Activated CD4-positive, alpha-beta memory T cell treated with anti-CD3 and anti-CD28 coated beads, Interleukin-2, amount 10 ng/mL, durations not matched to agents 7 days and 5 days (primary cell): ENCODE data around the gene RAB37. TPM values are rescaled to one million over a fixed set of nuclear protein-coding genes. Genes with fewer than 3 reads are reported as not detected.

ENCODE experiments used
- CTCF ChIA-PET: fragments of 350-600 bp; sonication (Branson Sonifier 250); formaldehyde crosslinking; loops from one replicate; lab custom pipeline; 2021; ENCODE audit warnings: antibody characterized with exemption, inconsistent platforms; lab: Charles Lee
- POLR2A ChIA-PET: fragments of 350-600 bp; sonication (Branson Sonifier 250); formaldehyde crosslinking; loops from one replicate; lab custom pipeline; 2021; ENCODE audit warnings: antibody characterized with exemption; lab: Charles Lee
- DNase-seq: peaks from one replicate; pipeline ENCODE4 v3.0.0-alpha.2; 2020
- H3K27ac Mint-ChIP-seq: one replicate; pipeline ENCODE4 v1.8.0; 2021; ENCODE audit warnings: mild to moderate bottlenecking, mixed read lengths
- H3K27me3 Mint-ChIP-seq: one replicate; pipeline ENCODE4 v1.8.0; 2021; ENCODE audit warnings: mixed read lengths
- H3K36me3 Mint-ChIP-seq: one replicate; pipeline ENCODE4 v1.8.0; 2021; ENCODE audit warnings: low read depth, mixed read lengths
- H3K4me1 Mint-ChIP-seq: one replicate; pipeline ENCODE4 v1.8.0; 2021; ENCODE audit warnings: mixed read lengths
- H3K4me3 Mint-ChIP-seq: one replicate; pipeline ENCODE4 v1.8.0; 2021; ENCODE audit warnings: mild to moderate bottlenecking, mixed read lengths
- H3K9me3 Mint-ChIP-seq: one replicate; pipeline ENCODE4 v1.8.0; 2021; ENCODE audit warnings: mixed read lengths
- total RNA-seq, 2 experiments: library from RNA; stranded (reverse); gene quantifications; one replicate each; pipeline ENCODE4 v1.2.3, GENCODE V29; 2021

RAB37 gene
- total RNA-seq, 2 experiments from 2014 or later, result 56.1 to 58.5 TPM

DNA sequence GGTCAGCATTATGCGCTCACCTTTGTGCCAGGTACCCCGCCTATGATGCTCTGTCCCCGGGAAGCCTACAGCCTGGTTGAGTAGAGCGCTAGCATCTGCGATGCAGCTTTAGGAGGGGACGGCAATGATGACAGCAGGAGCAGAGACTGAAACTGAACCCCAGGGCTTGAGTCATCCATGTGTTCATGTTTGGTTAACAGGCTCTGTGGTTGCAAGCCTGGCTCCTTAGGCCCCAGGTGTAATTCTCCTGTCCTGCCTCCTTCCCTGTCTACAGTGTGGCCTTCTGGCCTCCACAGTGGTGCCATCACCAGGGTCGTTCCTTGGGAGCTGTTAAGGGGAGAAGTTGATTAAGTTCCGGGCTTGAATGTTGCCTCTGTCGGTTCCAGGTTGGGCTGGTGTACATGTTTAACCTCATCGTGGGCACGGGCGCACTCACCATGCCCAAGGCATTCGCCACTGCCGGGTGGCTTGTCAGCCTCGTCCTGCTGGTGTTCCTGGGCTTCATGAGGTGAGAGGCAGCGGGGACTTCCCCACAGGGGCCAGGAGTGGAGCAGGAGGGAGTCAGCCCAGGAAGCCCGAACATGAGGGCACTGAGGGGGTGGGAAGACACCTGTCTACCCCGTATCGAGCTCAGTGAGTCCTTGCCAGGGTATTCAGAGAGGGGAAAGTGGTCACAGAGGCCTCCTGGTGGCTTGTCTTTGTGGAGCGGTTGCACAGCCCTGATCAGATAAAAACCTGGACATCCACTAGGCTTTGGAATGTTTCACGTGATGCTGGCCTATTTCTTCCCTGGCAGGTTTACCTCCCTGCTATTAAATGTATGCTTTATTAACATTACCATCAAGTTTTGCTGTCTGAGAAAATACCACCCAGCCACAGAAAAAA lies 48.3 kb downstream of the RAB37 start:
- Mint-ChIP-seq H3K36me3 (peaks cover 62% of the 10 kb centered on the region), H3K27me3 (no peaks in the 10 kb centered on the region), H3K9me3 (no peaks in the 10 kb centered on the region), H3K4me1 (peaks cover 71% of the 10 kb centered on the region), H3K27ac (peak overlapping the region; percentile 48), H3K4me3 (no peak overlapping the region)
- POLR2A ChIA-PET, result interaction anchor here (1.2 to 1.4 kb wide), 2 partner anchors 9 to 88 kb away, joined by 4 to 6 read pairs; partner anchors contain the start of genes FDXR and NAT9
- DNase-seq, result peak; percentile 28
- CTCF ChIA-PET, result interaction anchor here (0.6 to 3.8 kb wide), 4 partner anchors 11 to 56 kb away, joined by 3 to 14 read pairs (median 4); no protein-coding TSS in a partner anchor

DNA sequence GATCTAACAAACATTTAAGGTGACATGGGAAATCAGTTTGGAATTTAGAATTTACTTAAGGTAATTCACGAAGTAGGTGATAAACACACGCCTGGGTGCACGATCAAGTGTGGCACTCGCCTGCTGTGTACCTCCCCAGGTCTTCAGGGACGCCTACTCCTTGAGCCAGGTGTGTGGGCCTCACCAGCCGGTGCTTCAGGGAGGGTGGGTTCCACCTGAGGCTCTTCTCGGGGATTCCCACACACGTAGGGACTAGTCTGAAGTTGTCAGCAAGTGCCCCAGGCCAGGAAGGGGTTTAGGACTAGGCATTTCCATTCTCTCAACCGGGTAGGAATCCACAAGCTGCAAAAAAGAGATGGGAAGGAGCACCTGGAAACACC lies 48.9 kb downstream of the RAB37 start:
- Mint-ChIP-seq H3K27me3 (no peaks in the 10 kb centered on the region), H3K9me3 (no peaks in the 10 kb centered on the region), H3K4me3 (no peak overlapping the region), H3K4me1 (peaks cover 71% of the 10 kb centered on the region), H3K36me3 (peaks cover 62% of the 10 kb centered on the region), H3K27ac (no peak overlapping the region)
- no peak for DNase-seq
- POLR2A ChIA-PET, result no interaction called here
- CTCF ChIA-PET, result interaction anchor here (1.3 kb wide), 1 partner anchor 129 kb away, joined by 4 read pairs; no protein-coding TSS in a partner anchor

DNA sequence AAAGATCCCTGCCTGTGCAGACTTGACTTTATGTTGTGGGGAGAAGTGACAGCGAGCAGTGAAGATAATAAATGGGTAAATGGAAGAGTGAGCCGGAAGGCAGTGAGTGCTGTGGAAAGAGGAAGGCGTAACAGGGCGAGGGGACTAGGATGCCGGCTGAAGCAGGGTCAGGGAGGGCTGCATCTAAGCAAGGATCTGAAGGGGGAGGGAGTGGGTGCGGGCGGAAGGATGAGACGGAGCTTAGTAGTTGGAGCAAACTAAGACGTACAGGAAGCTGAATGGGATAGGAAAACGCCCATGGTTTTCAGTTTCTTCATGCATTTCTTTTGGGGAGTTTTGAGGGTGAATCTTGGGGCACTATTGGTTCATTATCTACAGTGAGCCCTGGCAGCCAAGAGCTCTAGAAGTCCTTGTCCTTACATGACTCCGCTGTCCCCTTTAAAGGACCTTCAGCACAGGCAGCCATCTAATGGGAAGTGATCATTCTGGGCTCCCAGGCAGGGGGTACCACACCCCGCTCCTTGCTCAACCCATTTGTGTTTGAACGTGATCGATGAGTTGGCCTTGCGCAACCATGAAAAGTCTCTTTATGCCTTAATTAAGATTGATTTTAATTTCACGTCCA lies 49.5 kb downstream of the RAB37 start:
- ChIA-PET POLR2A (no interaction called here), CTCF (interaction anchor here (0.7 to 1.3 kb wide), 2 partner anchors 129 to 202 kb away, joined by 3 to 4 read pairs; no protein-coding TSS in a partner anchor)
- no peak for DNase-seq
- Mint-ChIP-seq H3K36me3 (peaks cover 60% of the 10 kb centered on the region), H3K27ac (peak overlapping the region; percentile 0), H3K4me3 (no peak overlapping the region), H3K9me3 (no peaks in the 10 kb centered on the region), H3K27me3 (no peaks in the 10 kb centered on the region), H3K4me1 (peaks cover 70% of the 10 kb centered on the region)

DNA sequence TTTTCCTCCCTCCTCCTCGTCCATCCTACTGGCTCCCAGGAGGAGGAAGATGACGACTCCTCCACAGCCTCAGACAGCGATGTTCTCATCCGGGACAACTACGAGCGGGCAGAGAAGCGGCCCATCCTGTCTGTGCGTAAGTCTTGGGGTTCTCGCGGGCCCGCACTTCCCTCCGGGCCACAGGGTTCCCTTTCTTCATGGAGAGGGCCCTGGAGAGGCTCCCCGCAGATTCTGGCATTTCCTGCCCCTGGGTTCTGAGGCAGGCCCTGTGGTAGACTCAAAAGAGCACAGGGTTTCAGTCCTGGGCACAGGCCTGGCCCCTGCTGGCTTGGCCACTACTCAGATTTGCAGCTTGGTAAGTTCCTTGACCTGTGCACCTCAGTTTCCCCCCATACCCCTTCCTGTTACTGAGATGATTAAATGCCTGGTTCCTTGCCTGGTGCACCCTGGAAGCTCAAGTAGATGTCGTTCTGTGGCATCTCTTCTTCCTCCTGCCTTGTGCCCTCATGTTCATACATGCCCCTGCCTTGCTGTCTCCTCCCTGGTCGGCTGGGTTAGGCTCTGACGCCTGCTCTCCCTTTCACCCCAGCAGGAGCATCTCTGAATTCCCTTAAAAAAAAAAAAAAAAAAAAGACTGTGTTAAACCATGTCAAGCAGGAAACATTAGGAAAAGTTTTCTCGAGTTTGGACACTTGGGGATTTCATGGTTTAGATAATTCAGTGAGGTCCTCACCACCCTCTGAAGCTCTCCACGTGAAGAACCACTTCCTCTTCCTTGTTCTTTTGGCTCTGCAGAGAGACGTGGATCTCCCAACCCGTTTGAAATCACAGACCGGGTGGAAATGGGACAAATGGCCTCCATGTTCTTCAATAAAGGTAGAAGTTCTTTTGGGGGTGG lies 53.4 kb downstream of the RAB37 start:
- ChIA-PET CTCF (interaction anchor here (0.6 to 3.4 kb wide), 38 partner anchors 9 to 839 kb away, joined by 3 to 56 read pairs (median 5); partner anchors contain the start of genes CDR2L, FDXR, NAT9 and RAB37), POLR2A (interaction anchor here (0.9 to 2.4 kb wide), 13 partner anchors 10 to 83 kb away, joined by 3 to 17 read pairs (median 6); partner anchors contain the start of genes FDXR, GRIN2C and NAT9)
- no peak for DNase-seq
- H3K27ac Mint-ChIP-seq, result peak overlapping the region; percentile 41
- H3K36me3 Mint-ChIP-seq, result peaks cover 54% of the 10 kb centered on the region
- no peak overlapping the region for H3K4me3 Mint-ChIP-seq
- H3K4me1 Mint-ChIP-seq, result peaks cover 40% of the 10 kb centered on the region
- no peaks in the 10 kb centered on the region for H3K27me3 Mint-ChIP-seq
- H3K9me3 Mint-ChIP-seq, result no peaks in the 10 kb centered on the region

DNA sequence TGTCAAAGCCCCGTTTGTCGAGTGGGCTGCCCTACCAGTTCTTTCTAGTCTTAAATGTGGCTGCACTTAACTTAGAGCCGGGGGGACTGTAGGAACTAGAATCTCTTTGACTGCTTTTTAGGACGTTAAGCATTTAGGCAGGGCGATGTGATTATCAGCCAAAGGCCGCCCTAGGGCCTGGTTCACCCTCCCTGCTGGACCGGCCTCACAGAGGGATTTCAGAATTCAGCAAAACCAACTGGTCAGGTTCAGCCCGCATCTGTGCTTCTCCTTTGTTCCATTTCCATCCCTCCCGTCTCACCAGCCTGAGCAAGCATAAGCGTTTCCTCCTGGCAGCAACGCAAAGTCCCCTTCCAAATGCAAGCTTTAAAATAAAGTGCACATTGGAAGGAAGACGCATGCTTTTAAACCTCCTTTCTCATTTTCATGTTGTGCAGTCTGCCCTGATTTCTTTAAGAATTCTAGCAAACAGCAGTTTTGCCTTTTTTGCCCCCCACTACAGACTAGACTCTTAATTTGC lies 55.6 kb downstream of the RAB37 start:
- no peaks in the 10 kb centered on the region for H3K27me3 Mint-ChIP-seq
- no peak overlapping the region for H3K27ac Mint-ChIP-seq
- CTCF ChIA-PET, result interaction anchor here (0.7 to 3.4 kb wide), 12 partner anchors 10 to 133 kb away, joined by 3 to 56 read pairs (median 3); partner anchors contain the start of genes FDXR, NAT9 and RAB37
- no peak for DNase-seq
- H3K4me1 Mint-ChIP-seq, result peaks cover 28% of the 10 kb centered on the region
- no peak overlapping the region for H3K4me3 Mint-ChIP-seq
- H3K36me3 Mint-ChIP-seq, result peaks cover 56% of the 10 kb centered on the region
- POLR2A ChIA-PET, result interaction anchor here (1.5 to 2.0 kb wide), 2 partner anchors 68 to 80 kb away, joined by 5 to 14 read pairs; partner anchors contain the start of gene FDXR
- no peaks in the 10 kb centered on the region for H3K9me3 Mint-ChIP-seq

DNA sequence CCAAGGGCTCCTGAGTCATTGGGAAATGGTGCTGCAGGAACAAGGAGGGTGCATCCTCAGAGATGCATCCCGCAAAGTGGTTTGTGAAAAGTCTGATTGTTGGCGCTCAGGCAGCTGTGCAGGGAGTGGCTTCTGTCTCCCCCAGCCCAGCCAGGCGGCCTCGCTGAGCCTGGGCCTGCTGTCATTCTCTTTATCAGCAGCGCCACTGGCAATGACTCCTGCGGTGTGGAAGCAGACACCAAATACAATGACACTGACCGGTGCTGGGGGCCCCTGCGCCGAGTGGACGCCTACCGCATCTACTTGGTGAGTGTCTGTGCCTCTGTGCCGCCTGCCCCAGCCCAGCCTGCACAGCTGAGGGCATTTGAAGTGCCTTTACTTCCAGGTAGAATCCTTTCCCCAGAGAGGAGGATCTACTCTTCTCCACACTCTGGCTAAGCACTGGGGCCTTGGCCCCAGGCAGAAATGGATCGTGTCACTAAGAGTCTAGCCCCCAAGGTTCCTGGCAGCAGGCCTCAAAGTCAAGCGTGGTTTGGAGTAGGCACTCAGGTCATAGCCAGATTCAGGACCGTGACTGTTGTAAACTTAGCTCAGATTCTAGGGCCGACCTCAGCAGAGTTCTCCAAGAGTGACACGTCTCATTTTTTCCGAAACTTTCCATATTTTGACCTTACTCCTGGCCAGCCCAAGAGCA lies 58.4 kb downstream of the RAB37 start:
- ChIA-PET POLR2A (interaction anchor here (1.3 kb wide), 1 partner anchor 78 kb away, joined by 4 read pairs; the partner anchor contains the start of gene FDXR), CTCF (no interaction called here)
- Mint-ChIP-seq H3K27ac (no peak overlapping the region), H3K36me3 (peaks cover 61% of the 10 kb centered on the region), H3K4me3 (no peak overlapping the region), H3K4me1 (peaks cover 14% of the 10 kb centered on the region), H3K27me3 (no peaks in the 10 kb centered on the region), H3K9me3 (no peaks in the 10 kb centered on the region)
- DNase-seq, result no peak

DNA sequence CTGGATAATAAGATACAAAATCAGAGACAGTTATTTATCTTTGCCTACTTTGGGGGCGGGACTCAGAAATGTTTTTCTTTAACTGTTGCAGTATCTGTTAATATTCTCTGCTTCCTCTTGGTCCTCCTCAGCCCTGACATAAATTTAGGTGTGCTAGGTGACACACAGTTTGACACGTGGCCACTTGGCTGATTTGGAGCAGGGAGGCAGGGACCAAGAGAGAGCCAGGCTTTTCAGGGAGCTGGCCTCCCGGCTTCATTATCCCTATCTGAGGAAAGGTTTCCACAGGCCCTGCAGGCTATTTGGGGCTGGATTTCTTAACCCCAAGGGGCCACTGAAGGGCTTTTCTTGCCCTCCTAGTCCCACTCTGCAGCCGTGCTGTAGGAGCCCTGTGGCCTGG lies 59.2 kb downstream of the RAB37 start:
- Mint-ChIP-seq H3K9me3 (no peaks in the 10 kb centered on the region), H3K27me3 (no peaks in the 10 kb centered on the region), H3K27ac (no peak overlapping the region), H3K4me3 (no peak overlapping the region), H3K36me3 (peaks cover 60% of the 10 kb centered on the region), H3K4me1 (peaks cover 7% of the 10 kb centered on the region)
- POLR2A ChIA-PET, result interaction anchor here (1.3 kb wide), 1 partner anchor 77 kb away, joined by 4 read pairs; the partner anchor contains the start of gene FDXR
- no peak for DNase-seq
- CTCF ChIA-PET, result interaction anchor here (0.6 kb wide), 1 partner anchor 22 kb away, joined by 3 read pairs; no protein-coding TSS in a partner anchor

DNA sequence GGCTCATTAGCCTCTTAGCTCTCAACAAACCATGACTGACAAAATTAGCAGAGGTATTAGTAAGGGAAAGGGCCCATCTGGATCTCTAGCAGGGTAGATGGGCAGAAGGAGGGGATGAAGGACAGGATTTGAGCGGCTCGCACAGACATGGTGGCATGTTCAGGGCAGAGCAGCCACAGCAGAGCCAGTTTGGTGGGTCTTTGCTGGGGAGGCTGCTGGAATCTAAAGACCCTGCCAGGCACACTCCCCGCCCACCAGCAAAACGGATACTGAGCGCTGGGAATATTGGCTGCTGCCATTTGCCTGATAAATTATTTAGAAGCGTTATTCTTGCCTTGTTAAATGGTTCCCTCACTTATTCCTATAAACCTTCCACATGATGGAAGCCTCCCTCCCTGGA lies 59.8 kb downstream of the RAB37 start:
- CTCF ChIA-PET, result interaction anchor here (0.6 kb wide), 1 partner anchor 22 kb away, joined by 3 read pairs; no protein-coding TSS in a partner anchor

More for the DNA sequence above, 59.8 kb downstream of the RAB37 start:
- POLR2A ChIA-PET, result no interaction called here
- no peak for DNase-seq
- peaks cover 2% of the 10 kb centered on the region for H3K4me1 Mint-ChIP-seq
- H3K27me3 Mint-ChIP-seq, result no peaks in the 10 kb centered on the region
- H3K36me3 Mint-ChIP-seq, result peaks cover 60% of the 10 kb centered on the region
- no peak overlapping the region for H3K4me3 Mint-ChIP-seq
- no peaks in the 10 kb centered on the region for H3K9me3 Mint-ChIP-seq
- H3K27ac Mint-ChIP-seq, result no peak overlapping the region

Other genes starting within 250 kb of the RAB37 start
- gene CD300LB, start 205.8 kb upstream of the RAB37 start, total RNA-seq, result not detected
- 1 to 10 TPM; 3.9 to 4.1 TPM for gene CD300C, start 191.1 kb upstream of the RAB37 start, total RNA-seq
- not detected for gene CD300H, start 169.7 kb upstream of the RAB37 start, total RNA-seq
- gene CD300LD, start 145.0 kb upstream of the RAB37 start, total RNA-seq, result not detected
- gene CD300E, start 113.5 kb upstream of the RAB37 start, total RNA-seq, result not detected
- not detected for gene CD300LF, start 24.3 kb upstream of the RAB37 start, total RNA-seq
- 100 to 1,000 TPM; 320 to 328 TPM for gene NHERF1, start 11.4 kb downstream of the RAB37 start, total RNA-seq
- 10 to 100 TPM; 32.1 to 32.3 TPM for gene NAT9, start 39.1 kb downstream of the RAB37 start, total RNA-seq
- gene GRIN2C, start 122.6 kb downstream of the RAB37 start, total RNA-seq, result under 1 TPM in 1 of 2 experiments, not detected in 1; 0.45 TPM
- gene FDXR, start 135.7 kb downstream of the RAB37 start, total RNA-seq, result 10 to 100 TPM; 22.9 to 24.0 TPM
- gene FADS6, start 156.4 kb downstream of the RAB37 start, total RNA-seq, result not detected
- gene USH1G, start 186.0 kb downstream of the RAB37 start, total RNA-seq, result not detected
- gene OTOP2, start 187.0 kb downstream of the RAB37 start, total RNA-seq, result not detected
- not detected for gene OTOP3, start 198.6 kb downstream of the RAB37 start, total RNA-seq
- 1 to 10 TPM in 1 of 2 experiments, under 1 TPM in 1; 0.38 to 1.4 TPM for gene HID1, start 235.5 kb downstream of the RAB37 start, total RNA-seq